GM19397 (cell line): ENCODE measurements around the gene IGSF21.
"Not testable (repeated sequence)": the region's sequence is repeated elsewhere in the genome, so short reads cannot be mapped to it uniquely, and the experiment has no call there.

Source experiments
- ATAC-seq: cut with Tn5 transposase; IDR thresholded peaks from one replicate; pipeline ENCODE4 v1.9.1; 2021; ENCODE audit warnings: mild to moderate bottlenecking, moderate library complexity; ENCODE audit not compliant: unreplicated experiment

IGSF21 gene

GRCh38 chr1:18144062-18144461 lies 36.5 kb downstream of the IGSF21 start:
- no peak for ATAC-seq

GRCh38 chr1:18144916-18145647 lies 37.5 kb downstream of the IGSF21 start:
- ATAC-seq: no peak

GRCh38 chr1:18145851-18146618 lies 38.4 kb downstream of the IGSF21 start:
- ATAC-seq: no peak

- ATAC-seq: no peak
Measured at GRCh38 chr1:18146886-18147285, 39.3 kb downstream of the IGSF21 start.

GRCh38 chr1:18147672-18148071 lies 40.1 kb downstream of the IGSF21 start:
- ATAC-seq: no peak

- ATAC-seq: no peak
Measured at GRCh38 chr1:18148461-18148860, 40.9 kb downstream of the IGSF21 start.

GRCh38 chr1:18149027-18149641 lies 41.5 kb downstream of the IGSF21 start:
- no peak for ATAC-seq

GRCh38 chr1:18151436-18152122 lies 44.0 kb downstream of the IGSF21 start:
- no peak for ATAC-seq

GRCh38 chr1:18154430-18155194 lies 47.0 kb downstream of the IGSF21 start:
- no peak for ATAC-seq

GRCh38 chr1:18155881-18156385 lies 48.3 kb downstream of the IGSF21 start:
- ATAC-seq: no peak

GRCh38 chr1:18157352-18157751 lies 49.8 kb downstream of the IGSF21 start:
- no peak for ATAC-seq

GRCh38 chr1:18157968-18158367 lies 50.4 kb downstream of the IGSF21 start:
- ATAC-seq: no peak

GRCh38 chr1:18158714-18159113 lies 51.1 kb downstream of the IGSF21 start:
- no peak for ATAC-seq

GRCh38 chr1:18160290-18160942 lies 52.8 kb downstream of the IGSF21 start:
- no peak for ATAC-seq

- ATAC-seq: no peak
Measured at GRCh38 chr1:18161690-18162089, 54.1 kb downstream of the IGSF21 start.

- not testable (repeated sequence) for ATAC-seq
Measured at GRCh38 chr1:18165640-18166039, 58.0 kb downstream of the IGSF21 start.

- ATAC-seq: no peak
Measured at GRCh38 chr1:18166341-18166740, 58.7 kb downstream of the IGSF21 start.

- ATAC-seq: no peak
Measured at GRCh38 chr1:18166929-18167328, 59.3 kb downstream of the IGSF21 start.

- ATAC-seq: no peak
Measured at GRCh38 chr1:18170444-18170843, 62.8 kb downstream of the IGSF21 start.

GRCh38 chr1:18174037-18174436 lies 66.4 kb downstream of the IGSF21 start:
- no peak for ATAC-seq
